Activated naive CD8-positive, alpha-beta T cell treated with anti-CD3 and anti-CD28 coated beads, Interleukin-2, amount 10 ng/mL, durations not matched to agents 7 days and 5 days (primary cell): Measurements from ENCODE around the gene NABP1. TPM values are rescaled to one million over a fixed set of nuclear protein-coding genes. Genes with fewer than 3 reads are reported as not detected.

Experiments used
- ATAC-seq: fragments of 150-1000 bp; cut with Tn5 transposase; one replicate; pipeline ENCODE4 v1.10.0; 2021; ENCODE audit warnings: low read depth, moderate library complexity
- POLR2A ChIA-PET: fragments of 350-600 bp; sonication (Branson Sonifier 250); formaldehyde crosslinking; loops from one replicate; lab custom pipeline; 2021; ENCODE audit warnings: antibody characterized with exemption; lab: Charles Lee
- DNase-seq: peaks from one replicate; pipeline ENCODE4 v3.0.0; 2021
- H3K27ac Mint-ChIP-seq: one replicate; pipeline ENCODE4 v1.8.0; 2022; ENCODE audit warnings: mild to moderate bottlenecking, mixed read lengths
- H3K27me3 Mint-ChIP-seq: one replicate; pipeline ENCODE4 v1.8.0; 2022; ENCODE audit warnings: mild to moderate bottlenecking, moderate library complexity, mixed read lengths
- H3K36me3 Mint-ChIP-seq: one replicate; pipeline ENCODE4 v1.8.0; 2021; ENCODE audit warnings: mild to moderate bottlenecking, mixed read lengths
- H3K4me1 Mint-ChIP-seq: one replicate; pipeline ENCODE4 v1.8.0; 2021; ENCODE audit warnings: mixed read lengths
- H3K4me3 Mint-ChIP-seq: one replicate; pipeline ENCODE4 v1.8.0; 2022; ENCODE audit warnings: mild to moderate bottlenecking, moderate library complexity, mixed read lengths
- H3K9me3 Mint-ChIP-seq: one replicate; pipeline ENCODE4 v1.8.0; 2021; ENCODE audit warnings: mixed read lengths
- total RNA-seq, 2 experiments: library from RNA; stranded (reverse); gene quantifications; one replicate each; pipeline ENCODE4 v1.2.3, GENCODE V29; 2021

The NABP1 gene
- total RNA-seq, 2 experiments from 2014 or later, result 72.6 to 75.9 TPM

DNA sequence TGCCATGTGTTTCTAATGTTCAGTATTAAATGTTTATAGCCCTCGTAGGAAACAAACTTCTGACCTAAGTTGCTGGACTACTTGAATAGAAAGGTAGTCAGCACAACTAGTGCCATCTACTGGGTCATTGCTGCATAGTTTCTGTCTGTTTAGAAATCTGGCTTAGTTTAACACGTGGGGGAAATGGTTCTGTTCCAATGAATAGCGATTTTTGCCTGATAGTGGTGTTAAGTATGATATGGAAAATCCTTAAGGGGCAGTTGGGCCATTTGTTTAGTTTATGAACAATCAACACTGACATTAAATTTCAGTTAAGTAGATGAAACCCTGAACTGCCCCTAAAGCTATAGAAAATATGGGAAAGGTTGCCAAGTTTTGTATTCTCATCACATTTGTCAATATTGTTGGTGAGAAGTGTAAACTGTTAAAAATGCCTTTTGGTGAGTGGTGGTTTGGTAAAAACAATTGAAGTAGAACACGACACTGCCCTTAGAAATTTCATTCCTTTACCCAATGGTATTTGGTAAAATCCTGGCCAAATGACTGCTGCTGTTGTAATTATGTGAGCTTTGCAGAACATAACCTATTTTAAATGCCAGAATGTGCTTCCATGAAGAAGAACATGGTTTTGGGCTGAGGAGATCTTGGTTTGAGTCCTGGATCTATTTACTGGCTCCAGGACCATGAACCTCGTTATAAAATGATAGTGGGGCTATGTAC, 13.2 kb downstream of the NABP1 start:
- H3K4me1 Mint-ChIP-seq, result peaks cover 8% of the 10 kb centered on the region
- H3K27ac Mint-ChIP-seq, result no peak overlapping the region
- no peaks in the 10 kb centered on the region for H3K9me3 Mint-ChIP-seq
- H3K27me3 Mint-ChIP-seq, result no peaks in the 10 kb centered on the region
- POLR2A ChIA-PET, result interaction anchor here (0.8 to 1.7 kb wide), 7 partner anchors 10 to 124 kb away, joined by 3 to 11 read pairs (median 3); partner anchors contain the start of gene NABP1
- ATAC-seq, result peak; percentile 77
- no peak for DNase-seq
- H3K4me3 Mint-ChIP-seq, result no peak overlapping the region
- H3K36me3 Mint-ChIP-seq, result peaks cover 16% of the 10 kb centered on the region

DNA sequence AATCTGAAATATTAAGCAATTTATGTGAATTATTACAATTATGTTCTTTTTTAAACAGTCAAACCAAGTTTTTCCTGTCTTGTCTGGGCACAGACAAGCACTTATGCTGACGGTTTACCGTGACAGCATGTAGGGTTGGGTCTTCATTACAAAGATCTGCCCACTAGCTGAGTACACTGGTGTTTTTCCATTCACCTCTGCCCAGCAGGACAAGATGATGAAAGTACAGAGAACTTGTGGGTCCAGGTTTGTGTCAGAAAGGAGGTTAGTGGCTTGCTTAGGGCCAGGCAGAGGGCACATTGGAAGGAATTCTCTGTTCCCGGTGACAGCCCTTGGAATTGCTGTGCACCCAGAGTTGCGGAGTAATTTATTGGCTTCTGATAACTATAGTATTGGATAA, 14.0 kb downstream of the NABP1 start:
- no peaks in the 10 kb centered on the region for H3K9me3 Mint-ChIP-seq
- no peak overlapping the region for H3K4me3 Mint-ChIP-seq
- POLR2A ChIA-PET, result interaction anchor here (0.7 to 1.7 kb wide), 8 partner anchors 11 to 125 kb away, joined by 3 to 11 read pairs (median 4); partner anchors contain the start of gene NABP1
- no peaks in the 10 kb centered on the region for H3K27me3 Mint-ChIP-seq
- no peak for DNase-seq
- H3K27ac Mint-ChIP-seq, result no peak overlapping the region
- no peak for ATAC-seq
- peaks cover 14% of the 10 kb centered on the region for H3K36me3 Mint-ChIP-seq
- peaks cover 6% of the 10 kb centered on the region for H3K4me1 Mint-ChIP-seq

GRCh38 chr2:191692502-191693115, 14.7 kb downstream of the NABP1 start:
- H3K27me3 Mint-ChIP-seq, result no peaks in the 10 kb centered on the region
- no peaks in the 10 kb centered on the region for H3K9me3 Mint-ChIP-seq
- H3K4me1 Mint-ChIP-seq, result peaks cover 6% of the 10 kb centered on the region
- H3K27ac Mint-ChIP-seq, result no peak overlapping the region
- H3K36me3 Mint-ChIP-seq, result peaks cover 11% of the 10 kb centered on the region
- no peak overlapping the region for H3K4me3 Mint-ChIP-seq
- ATAC-seq (no peak), DNase-seq (no peak)
- POLR2A ChIA-PET, result interaction anchor here (0.6 to 1.7 kb wide), 3 partner anchors 9 to 126 kb away, joined by 3 to 8 read pairs (median 4); no protein-coding TSS in a partner anchor

- POLR2A ChIA-PET, result interaction anchor here (0.6 kb wide), 1 partner anchor 9 kb away, joined by 3 read pairs; no protein-coding TSS in a partner anchor
- H3K4me1 Mint-ChIP-seq, result peaks cover 6% of the 10 kb centered on the region
These were observed 15.2 kb downstream of the NABP1 start for GRCh38 chr2:191693166-191693565.

DNA sequence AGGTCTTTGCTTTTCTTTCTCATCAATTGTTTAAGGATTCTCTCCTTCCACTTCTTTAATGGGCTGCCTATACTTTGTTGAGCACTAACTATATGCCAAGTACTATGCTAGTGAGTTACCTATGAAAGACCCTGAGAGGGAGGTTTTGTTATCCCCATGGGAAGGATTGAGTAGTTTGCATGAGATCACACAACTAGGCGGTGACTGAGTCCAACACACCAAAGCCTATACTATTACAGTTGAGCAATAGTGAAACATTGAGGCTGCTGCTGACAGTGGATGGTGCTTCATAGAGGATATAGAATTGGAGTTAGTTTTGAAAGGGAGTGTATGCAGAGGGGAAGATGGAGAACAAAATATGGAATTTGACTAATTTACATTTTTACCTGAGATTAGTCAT, 15.8 kb downstream of the NABP1 start:
- Mint-ChIP-seq H3K27ac (no peak overlapping the region), H3K27me3 (no peaks in the 10 kb centered on the region), H3K4me3 (no peak overlapping the region), H3K36me3 (peaks cover 8% of the 10 kb centered on the region), H3K4me1 (peaks cover 6% of the 10 kb centered on the region), H3K9me3 (peaks cover 2% of the 10 kb centered on the region)
- no peak for ATAC-seq
- POLR2A ChIA-PET, result no interaction called here
- no peak for DNase-seq

More at GRCh38 chr2:191693166-191693565, 15.2 kb downstream of the NABP1 start:
- DNase-seq (no peak), ATAC-seq (no peak)
- Mint-ChIP-seq H3K36me3 (peaks cover 12% of the 10 kb centered on the region), H3K4me3 (no peak overlapping the region), H3K27me3 (no peaks in the 10 kb centered on the region), H3K9me3 (no peaks in the 10 kb centered on the region), H3K27ac (no peak overlapping the region)

GRCh38 chr2:191696001-191696400, 18.1 kb downstream of the NABP1 start:
- no peak for DNase-seq
- H3K4me1 Mint-ChIP-seq, result peaks cover 1% of the 10 kb centered on the region
- H3K9me3 Mint-ChIP-seq, result peaks cover 2% of the 10 kb centered on the region
- peaks cover 8% of the 10 kb centered on the region for H3K36me3 Mint-ChIP-seq
- H3K4me3 Mint-ChIP-seq, result no peak overlapping the region
- POLR2A ChIA-PET, result interaction anchor here (0.9 to 1.1 kb wide), 2 partner anchors 16 to 17 kb away, joined by 3 read pairs; no protein-coding TSS in a partner anchor
- no peak overlapping the region for H3K27ac Mint-ChIP-seq
- no peaks in the 10 kb centered on the region for H3K27me3 Mint-ChIP-seq
- ATAC-seq, result no peak

DNA sequence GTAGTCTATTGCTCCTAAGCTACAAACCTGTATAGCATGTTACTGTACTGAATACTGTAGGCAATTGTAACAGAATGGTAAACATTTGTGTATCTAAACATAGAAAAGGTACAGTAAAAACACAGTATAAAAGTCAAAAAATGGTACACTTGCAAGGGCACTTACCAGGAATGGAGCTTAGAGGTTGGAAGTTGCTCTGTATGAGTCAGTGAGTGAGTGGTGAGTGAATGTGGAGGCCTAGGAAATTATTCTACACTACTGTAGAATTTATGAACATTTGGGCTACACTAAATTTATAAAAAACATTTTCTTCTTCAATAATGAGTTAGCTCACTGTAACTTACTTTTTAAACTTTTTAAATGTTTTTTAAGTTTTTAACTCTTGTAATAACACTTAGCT, 19.0 kb downstream of the NABP1 start:
- H3K4me3 Mint-ChIP-seq, result no peak overlapping the region
- ATAC-seq, result no peak
- H3K27ac Mint-ChIP-seq, result no peak overlapping the region
- POLR2A ChIA-PET, result interaction anchor here (0.7 to 1.1 kb wide), 3 partner anchors 15 to 43 kb away, joined by 3 read pairs; no protein-coding TSS in a partner anchor
- H3K9me3 Mint-ChIP-seq, result peaks cover 2% of the 10 kb centered on the region
- peaks cover 8% of the 10 kb centered on the region for H3K36me3 Mint-ChIP-seq
- DNase-seq, result no peak
- H3K4me1 Mint-ChIP-seq, result no peaks in the 10 kb centered on the region
- no peaks in the 10 kb centered on the region for H3K27me3 Mint-ChIP-seq

DNA sequence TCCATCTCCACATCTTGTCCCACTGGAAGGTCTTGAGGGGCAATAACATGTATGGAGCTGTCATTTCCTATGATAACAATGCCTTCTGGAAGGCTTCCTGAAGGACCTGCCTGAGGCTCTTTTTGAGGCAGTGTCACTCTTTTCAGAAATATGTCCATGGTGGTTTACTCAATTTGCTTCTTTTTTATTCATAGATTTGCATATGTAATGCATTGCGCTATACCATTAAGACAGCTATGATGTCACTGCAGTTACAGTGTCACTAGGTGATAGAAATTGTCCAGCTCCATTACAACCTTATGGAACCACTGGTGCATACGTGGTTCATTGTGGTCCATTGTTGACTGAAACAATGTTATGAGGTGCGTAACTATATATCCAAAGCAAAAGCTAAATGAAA, 19.9 kb downstream of the NABP1 start:
- ATAC-seq, result no peak

DNA sequence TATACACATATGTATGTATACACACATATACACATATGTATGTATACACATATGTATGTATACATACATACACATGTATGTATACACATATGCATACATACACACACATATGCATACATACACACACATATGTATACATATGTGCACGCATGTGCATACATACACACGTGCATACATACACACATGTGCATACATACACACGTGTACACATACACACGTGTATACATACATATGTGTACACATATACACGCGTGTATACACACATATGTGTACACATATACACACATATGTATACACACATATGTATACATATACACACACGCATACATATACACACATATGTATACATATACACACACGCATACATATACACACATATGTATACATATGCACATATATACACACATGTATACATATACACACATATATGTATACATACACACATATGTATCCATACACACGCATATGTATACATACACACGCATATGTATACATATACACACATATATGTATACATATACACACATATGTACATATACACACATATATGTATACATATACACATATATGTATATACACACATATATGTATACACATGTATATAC, 21.5 kb downstream of the NABP1 start:
- peak; percentile 26 for ATAC-seq
- H3K27me3 Mint-ChIP-seq, result no peaks in the 10 kb centered on the region
- POLR2A ChIA-PET, result no interaction called here
- H3K9me3 Mint-ChIP-seq, result peaks cover 2% of the 10 kb centered on the region
- DNase-seq, result no peak
- H3K4me1 Mint-ChIP-seq, result peaks cover 2% of the 10 kb centered on the region
- no peak overlapping the region for H3K4me3 Mint-ChIP-seq
- peaks cover 14% of the 10 kb centered on the region for H3K36me3 Mint-ChIP-seq
- H3K27ac Mint-ChIP-seq, result no peak overlapping the region

More for the DNA sequence above, 19.9 kb downstream of the NABP1 start:
- Mint-ChIP-seq H3K27me3 (no peaks in the 10 kb centered on the region), H3K4me1 (no peaks in the 10 kb centered on the region), H3K4me3 (no peak overlapping the region), H3K36me3 (peaks cover 8% of the 10 kb centered on the region), H3K9me3 (peaks cover 2% of the 10 kb centered on the region), H3K27ac (no peak overlapping the region)
- no peak for DNase-seq
- POLR2A ChIA-PET, result interaction anchor here (0.8 kb wide), 1 partner anchor 20 kb away, joined by 3 read pairs; the partner anchor contains the start of gene NABP1

GRCh38 chr2:191701029-191701428, 23.1 kb downstream of the NABP1 start:
- DNase-seq (no peak), ATAC-seq (no peak)
- Mint-ChIP-seq H3K9me3 (peaks cover 2% of the 10 kb centered on the region), H3K27ac (no peak overlapping the region), H3K27me3 (peaks cover 2% of the 10 kb centered on the region), H3K4me1 (peaks cover 4% of the 10 kb centered on the region), H3K4me3 (no peak overlapping the region), H3K36me3 (peaks cover 20% of the 10 kb centered on the region)
- POLR2A ChIA-PET, result no interaction called here

- Mint-ChIP-seq H3K27me3 (peaks cover 2% of the 10 kb centered on the region), H3K36me3 (peaks cover 20% of the 10 kb centered on the region), H3K4me1 (peaks cover 4% of the 10 kb centered on the region), H3K9me3 (peaks cover 2% of the 10 kb centered on the region), H3K27ac (no peak overlapping the region), H3K4me3 (no peak overlapping the region)
- no peak for DNase-seq
- POLR2A ChIA-PET, result no interaction called here
- no peak for ATAC-seq
These were observed 23.8 kb downstream of the NABP1 start for GRCh38 chr2:191701696-191702095.

DNA sequence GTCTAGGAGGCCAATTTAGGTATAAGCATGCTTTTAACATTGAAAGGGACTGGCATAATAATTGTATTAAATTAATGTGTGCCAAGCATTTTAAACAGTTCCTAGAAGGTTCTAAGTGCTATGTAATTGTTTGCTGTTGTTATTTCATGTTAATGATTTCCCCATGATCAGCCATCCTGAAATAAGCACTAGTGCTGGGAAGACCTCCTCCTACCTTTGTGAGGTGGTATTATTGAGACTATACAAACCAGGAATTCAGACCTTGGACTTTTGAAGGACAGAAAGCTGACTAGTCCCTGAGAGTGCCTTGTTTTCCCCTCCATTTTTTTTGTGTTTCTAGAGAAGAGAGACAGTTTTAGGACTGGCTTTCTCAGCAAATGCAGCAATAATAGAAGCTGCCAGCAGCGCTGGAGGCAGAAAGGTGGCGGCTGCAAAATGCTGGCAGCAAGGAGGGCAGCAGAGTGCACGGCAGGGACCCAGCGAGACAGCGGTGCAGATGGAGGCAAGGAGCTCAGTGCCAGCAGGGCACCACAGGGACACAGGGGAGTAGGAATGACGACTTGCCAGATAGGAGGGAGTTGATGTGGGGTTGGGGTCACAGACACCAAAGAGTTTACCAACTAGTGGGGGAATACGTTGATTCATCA, 25.3 kb downstream of the NABP1 start:
- ATAC-seq, result no peak

DNA sequence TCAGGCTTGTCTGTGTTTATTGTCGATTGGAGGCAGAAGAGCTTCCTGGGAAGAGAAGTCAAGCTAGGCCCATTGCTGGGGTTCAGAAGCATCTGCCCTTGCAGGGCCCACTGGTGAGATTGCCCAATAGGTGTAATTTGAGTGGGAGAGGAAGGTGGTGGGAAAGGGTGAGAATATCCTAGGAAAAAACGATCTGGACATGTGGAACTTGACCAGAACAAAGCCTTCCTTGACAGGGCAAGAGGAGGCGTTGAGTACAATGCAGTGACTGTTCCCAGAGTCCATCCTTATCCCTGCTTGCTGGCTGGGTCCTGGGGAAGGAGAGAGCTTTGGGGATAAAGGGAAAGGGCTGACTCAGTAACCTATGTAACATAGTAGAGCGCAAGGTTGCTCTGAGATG, 27.1 kb downstream of the NABP1 start:
- no peak overlapping the region for H3K4me3 Mint-ChIP-seq
- peaks cover 4% of the 10 kb centered on the region for H3K4me1 Mint-ChIP-seq
- DNase-seq, result no peak
- no peak overlapping the region for H3K27ac Mint-ChIP-seq
- no peak for ATAC-seq
- H3K36me3 Mint-ChIP-seq, result peaks cover 20% of the 10 kb centered on the region
- POLR2A ChIA-PET, result no interaction called here
- H3K9me3 Mint-ChIP-seq, result no peaks in the 10 kb centered on the region
- H3K27me3 Mint-ChIP-seq, result peaks cover 2% of the 10 kb centered on the region

More for the DNA sequence above, 25.3 kb downstream of the NABP1 start:
- H3K4me1 Mint-ChIP-seq, result peaks cover 4% of the 10 kb centered on the region
- DNase-seq, result no peak
- H3K27me3 Mint-ChIP-seq, result peaks cover 2% of the 10 kb centered on the region
- peaks cover 2% of the 10 kb centered on the region for H3K9me3 Mint-ChIP-seq
- H3K4me3 Mint-ChIP-seq, result no peak overlapping the region
- POLR2A ChIA-PET, result no interaction called here
- H3K27ac Mint-ChIP-seq, result no peak overlapping the region
- H3K36me3 Mint-ChIP-seq, result peaks cover 14% of the 10 kb centered on the region
